ENCODE measurements around the gene DUSP1.

The DUSP1 gene

DNA sequence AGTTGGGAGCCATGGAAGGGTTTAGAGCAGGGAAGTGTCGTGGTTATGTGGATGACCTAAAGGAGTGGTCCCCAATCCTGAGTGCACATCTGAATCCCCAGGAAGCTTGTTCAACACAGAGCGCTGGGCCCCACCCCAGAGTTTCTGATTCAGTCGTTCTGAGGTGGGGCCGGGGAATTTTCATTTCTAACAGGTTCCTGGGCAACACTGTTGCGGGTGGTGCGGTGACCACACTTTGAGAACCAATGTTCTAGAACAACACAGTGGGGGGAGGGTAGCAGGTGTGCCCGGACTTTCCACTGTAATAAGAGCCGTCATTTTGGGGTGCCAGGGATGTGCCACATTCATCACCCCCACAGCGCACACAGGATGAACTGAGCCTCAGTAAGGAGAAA lies 39.3 kb downstream of the DUSP1 start:
- TF ChIP-seq PATZ1 (CRISPR knock-in tag; IDR thresholded peaks at IDR 0.05; ENCODE audit: borderline replicate concordance) (no peak), PPARA (CRISPR knock-in tag; IDR thresholded peaks at IDR 0.05; ENCODE audit: borderline replicate concordance) (no peak), CSRNP3 (CRISPR knock-in tag; IDR thresholded peaks at IDR 0.05) (no peak), ESRRG (CRISPR knock-in tag; IDR thresholded peaks at IDR 0.05) (no peak), ARNTL (CRISPR knock-in tag; IDR thresholded peaks at IDR 0.05; ENCODE audit: borderline replicate concordance, low read depth) (no peak), RARB (CRISPR knock-in tag; IDR thresholded peaks at IDR 0.05) (no peak), OSR1 (CRISPR knock-in tag; IDR thresholded peaks at IDR 0.05) (no peak), SNAI2 (CRISPR knock-in tag; IDR thresholded peaks at IDR 0.05) (no peak), ZNF8 (CRISPR knock-in tag; IDR thresholded peaks at IDR 0.05) (no peak), GLIS3 (CRISPR knock-in tag; IDR thresholded peaks at IDR 0.05) (no peak), BACH2 (CRISPR knock-in tag; IDR thresholded peaks at IDR 0.05; ENCODE audit: borderline replicate concordance) (no peak), ZFP3 (CRISPR knock-in tag; IDR thresholded peaks at IDR 0.05) (no peak), ZNF70 (CRISPR knock-in tag; IDR thresholded peaks at IDR 0.05) (no peak), ISL1 (CRISPR knock-in tag; IDR thresholded peaks at IDR 0.05) (no peak), TCF4 (CRISPR knock-in tag; IDR thresholded peaks at IDR 0.05; ENCODE audit: borderline replicate concordance) (no peak)
- TF ChIP-seq, protein P1, sequence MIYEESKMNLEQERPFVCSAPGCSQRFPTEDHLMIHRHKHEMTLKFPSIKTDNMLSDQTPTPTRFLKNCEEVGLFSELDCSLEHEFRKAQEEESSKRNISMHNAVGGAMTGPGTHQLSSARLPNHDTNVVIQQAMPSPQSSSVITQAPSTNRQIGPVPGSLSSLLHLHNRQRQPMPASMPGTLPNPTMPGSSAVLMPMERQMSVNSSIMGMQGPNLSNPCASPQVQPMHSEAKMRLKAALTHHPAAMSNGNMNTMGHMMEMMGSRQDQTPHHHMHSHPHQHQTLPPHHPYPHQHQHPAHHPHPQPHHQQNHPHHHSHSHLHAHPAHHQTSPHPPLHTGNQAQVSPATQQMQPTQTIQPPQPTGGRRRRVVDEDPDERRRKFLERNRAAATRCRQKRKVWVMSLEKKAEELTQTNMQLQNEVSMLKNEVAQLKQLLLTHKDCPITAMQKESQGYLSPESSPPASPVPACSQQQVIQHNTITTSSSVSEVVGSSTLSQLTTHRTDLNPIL (CRISPR knock-in tag; IDR thresholded peaks at IDR 0.05; ENCODE audit: low read depth): no peak
- TF ChIP-seq, protein P2, sequence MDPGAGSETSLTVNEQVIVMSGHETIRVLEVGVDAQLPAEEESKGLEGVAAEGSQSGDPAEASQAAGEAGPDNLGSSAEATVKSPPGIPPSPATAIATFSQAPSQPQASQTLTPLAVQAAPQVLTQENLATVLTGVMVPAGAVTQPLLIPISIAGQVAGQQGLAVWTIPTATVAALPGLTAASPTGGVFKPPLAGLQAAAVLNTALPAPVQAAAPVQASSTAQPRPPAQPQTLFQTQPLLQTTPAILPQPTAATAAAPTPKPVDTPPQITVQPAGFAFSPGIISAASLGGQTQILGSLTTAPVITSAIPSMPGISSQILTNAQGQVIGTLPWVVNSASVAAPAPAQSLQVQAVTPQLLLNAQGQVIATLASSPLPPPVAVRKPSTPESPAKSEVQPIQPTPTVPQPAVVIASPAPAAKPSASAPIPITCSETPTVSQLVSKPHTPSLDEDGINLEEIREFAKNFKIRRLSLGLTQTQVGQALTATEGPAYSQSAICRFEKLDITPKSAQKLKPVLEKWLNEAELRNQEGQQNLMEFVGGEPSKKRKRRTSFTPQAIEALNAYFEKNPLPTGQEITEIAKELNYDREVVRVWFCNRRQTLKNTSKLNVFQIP (CRISPR knock-in tag; IDR thresholded peaks at IDR 0.05; ENCODE audit: borderline replicate concordance, low read depth): no peak
- TF ChIP-seq, protein P3, sequence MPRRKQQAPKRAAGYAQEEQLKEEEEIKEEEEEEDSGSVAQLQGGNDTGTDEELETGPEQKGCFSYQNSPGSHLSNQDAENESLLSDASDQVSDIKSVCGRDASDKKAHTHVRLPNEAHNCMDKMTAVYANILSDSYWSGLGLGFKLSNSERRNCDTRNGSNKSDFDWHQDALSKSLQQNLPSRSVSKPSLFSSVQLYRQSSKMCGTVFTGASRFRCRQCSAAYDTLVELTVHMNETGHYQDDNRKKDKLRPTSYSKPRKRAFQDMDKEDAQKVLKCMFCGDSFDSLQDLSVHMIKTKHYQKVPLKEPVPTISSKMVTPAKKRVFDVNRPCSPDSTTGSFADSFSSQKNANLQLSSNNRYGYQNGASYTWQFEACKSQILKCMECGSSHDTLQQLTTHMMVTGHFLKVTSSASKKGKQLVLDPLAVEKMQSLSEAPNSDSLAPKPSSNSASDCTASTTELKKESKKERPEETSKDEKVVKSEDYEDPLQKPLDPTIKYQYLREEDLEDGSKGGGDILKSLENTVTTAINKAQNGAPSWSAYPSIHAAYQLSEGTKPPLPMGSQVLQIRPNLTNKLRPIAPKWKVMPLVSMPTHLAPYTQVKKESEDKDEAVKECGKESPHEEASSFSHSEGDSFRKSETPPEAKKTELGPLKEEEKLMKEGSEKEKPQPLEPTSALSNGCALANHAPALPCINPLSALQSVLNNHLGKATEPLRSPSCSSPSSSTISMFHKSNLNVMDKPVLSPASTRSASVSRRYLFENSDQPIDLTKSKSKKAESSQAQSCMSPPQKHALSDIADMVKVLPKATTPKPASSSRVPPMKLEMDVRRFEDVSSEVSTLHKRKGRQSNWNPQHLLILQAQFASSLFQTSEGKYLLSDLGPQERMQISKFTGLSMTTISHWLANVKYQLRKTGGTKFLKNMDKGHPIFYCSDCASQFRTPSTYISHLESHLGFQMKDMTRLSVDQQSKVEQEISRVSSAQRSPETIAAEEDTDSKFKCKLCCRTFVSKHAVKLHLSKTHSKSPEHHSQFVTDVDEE (CRISPR knock-in tag; IDR thresholded peaks at IDR 0.05): no peak
- no peak for ATAC-seq

DNA sequence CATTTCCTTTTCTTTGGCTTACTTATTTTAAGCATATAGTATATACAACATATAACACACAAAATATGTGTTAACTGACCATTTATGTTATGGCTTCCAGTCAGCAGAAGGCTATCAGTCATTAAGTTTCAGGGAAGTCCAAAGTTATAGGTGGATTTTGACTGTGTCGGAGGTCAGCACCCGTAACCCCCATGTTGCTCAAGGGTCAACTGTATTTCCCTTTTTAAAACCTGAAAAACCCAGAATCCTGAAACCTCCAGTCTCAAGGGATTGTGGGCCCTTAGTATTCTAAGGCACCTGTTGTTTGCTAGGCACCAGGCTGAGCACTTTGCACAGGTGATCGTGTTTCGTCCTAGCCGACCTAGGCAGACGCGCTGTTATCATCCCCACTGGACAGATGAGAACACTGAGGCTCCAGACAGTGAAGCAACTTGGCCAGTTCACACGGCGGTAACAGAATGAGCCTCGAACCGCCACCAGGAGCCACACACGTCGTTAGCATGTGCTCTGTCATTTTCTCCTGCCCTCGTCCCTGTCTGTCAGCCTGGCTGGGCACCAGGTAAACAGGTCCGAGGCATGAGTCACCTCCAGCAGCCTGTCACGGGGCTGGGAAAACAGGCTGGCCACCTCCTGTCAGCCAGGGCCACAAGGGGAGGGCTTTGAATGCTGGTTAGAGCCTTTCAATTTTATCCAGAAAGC lies 39.9 kb downstream of the DUSP1 start:
- TF ChIP-seq CSDC2 (CRISPR knock-in tag; IDR thresholded peaks at IDR 0.05): no peak
- TF ChIP-seq ARNTL (CRISPR knock-in tag; IDR thresholded peaks at IDR 0.05; ENCODE audit: borderline replicate concordance, low read depth): no peak
- TF ChIP-seq PATZ1 (CRISPR knock-in tag; IDR thresholded peaks at IDR 0.05; ENCODE audit: borderline replicate concordance): no peak
- TF ChIP-seq, protein P3 (CRISPR knock-in tag; IDR thresholded peaks at IDR 0.05): no peak
- no peak for TF ChIP-seq ZNF70 (CRISPR knock-in tag; IDR thresholded peaks at IDR 0.05)
- TF ChIP-seq ZNF8 (CRISPR knock-in tag; IDR thresholded peaks at IDR 0.05): no peak
- no peak for ATAC-seq

Data from SK-N-SH treated with all-trans-retinoic acid at 6 μM for 48 hours (cell line).